Stimulated activated effector memory CD8-positive, alpha-beta T cell treated with anti-CD3 and anti-CD28 coated beads, Interleukin-12 subunit alpha, Interleukin-12 subunit beta, amount 100 ng/mL, for 72 hours (primary cell): ENCODE measurements around the gene AQP6.

ENCODE experiments used
- ATAC-seq: fragments of 150-1000 bp; cut with Tn5 transposase; 2 replicates; pipeline ENCODE4 v1.10.0; 2021
- DNase-seq, 2 donors: peaks; one replicate each; pipeline ENCODE4 v3.0.0; 2021 to 2022; ENCODE audit warnings: low spot score in 2 of 2
- H3K27ac Mint-ChIP-seq: one replicate; pipeline ENCODE4 v1.8.0; 2022; ENCODE audit warnings: mild to moderate bottlenecking, mixed read lengths
- H3K36me3 Mint-ChIP-seq: one replicate; pipeline ENCODE4 v1.8.0; 2022; ENCODE audit warnings: mild to moderate bottlenecking, mixed read lengths
- H3K4me1 Mint-ChIP-seq: one replicate; pipeline ENCODE4 v1.8.0; 2022; ENCODE audit warnings: mixed read lengths
- H3K4me3 Mint-ChIP-seq: one replicate; pipeline ENCODE4 v1.8.0; 2022; ENCODE audit warnings: mild to moderate bottlenecking, mixed read lengths
- H3K9me3 Mint-ChIP-seq: one replicate; pipeline ENCODE4 v1.8.0; 2022; ENCODE audit warnings: mixed read lengths

Gene AQP6

DNA sequence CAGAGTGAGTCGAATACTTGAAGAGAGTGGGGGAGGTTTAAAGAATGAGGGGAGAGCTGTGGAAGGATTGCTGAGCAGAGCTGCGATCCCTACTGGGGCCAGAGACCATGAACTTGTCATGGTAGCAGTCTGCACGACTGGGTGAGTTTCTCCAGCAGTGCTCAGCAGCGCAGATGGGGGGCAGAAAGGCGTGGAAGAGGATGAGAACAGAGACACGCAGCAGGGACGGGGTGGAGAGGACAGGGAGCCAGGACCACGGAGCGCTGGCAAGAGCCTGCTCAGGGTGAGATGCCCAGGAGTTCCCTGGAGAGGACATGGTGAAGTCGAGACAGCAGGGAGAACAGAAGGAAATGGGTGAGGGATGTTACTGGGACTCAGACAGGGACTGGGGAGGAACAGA lies 2.1 kb upstream of the AQP6 start:
- Mint-ChIP-seq H3K4me3 (no peak overlapping the region), H3K36me3 (no peaks in the 10 kb centered on the region), H3K4me1 (peaks cover 11% of the 10 kb centered on the region), H3K9me3 (no peaks in the 10 kb centered on the region), H3K27ac (no peak overlapping the region)
- DNase-seq: no peak
- ATAC-seq: no peak

DNA sequence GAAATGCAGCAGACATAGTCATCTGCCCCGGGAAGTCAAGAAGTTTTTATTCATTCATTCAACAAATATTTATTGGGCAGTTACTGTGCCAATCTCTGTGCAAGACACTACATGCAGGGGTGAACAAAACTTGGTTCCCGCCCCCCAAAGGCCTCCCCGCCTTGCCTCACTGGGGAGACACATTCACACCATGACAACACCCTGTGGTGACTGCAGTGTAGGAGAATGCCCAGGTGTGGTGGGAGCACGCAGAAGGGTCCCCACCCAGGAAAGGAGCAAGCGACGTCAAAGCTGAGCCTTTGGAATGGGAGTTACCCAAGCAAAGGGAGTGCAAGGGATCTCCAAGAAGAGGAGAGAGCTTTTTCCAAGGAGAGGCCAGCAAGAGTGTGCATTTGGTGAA lies 1.6 kb upstream of the AQP6 start:
- H3K4me3 Mint-ChIP-seq: no peak overlapping the region
- H3K36me3 Mint-ChIP-seq: no peaks in the 10 kb centered on the region
- DNase-seq (no peak), ATAC-seq (no peak)
- no peak overlapping the region for H3K27ac Mint-ChIP-seq
- H3K9me3 Mint-ChIP-seq: no peaks in the 10 kb centered on the region
- peaks cover 11% of the 10 kb centered on the region for H3K4me1 Mint-ChIP-seq

GRCh38 chr12:49972129-49972528 lies 618 bp upstream of the AQP6 start:
- no peaks in the 10 kb centered on the region for H3K36me3 Mint-ChIP-seq
- no peaks in the 10 kb centered on the region for H3K9me3 Mint-ChIP-seq
- H3K27ac Mint-ChIP-seq: no peak overlapping the region
- no peak overlapping the region for H3K4me3 Mint-ChIP-seq
- DNase-seq (no peak), ATAC-seq (no peak)
- H3K4me1 Mint-ChIP-seq: peaks cover 7% of the 10 kb centered on the region

GRCh38 chr12:49973361-49973830 lies 649 bp downstream of the AQP6 start:
- Mint-ChIP-seq H3K27ac (no peak overlapping the region), H3K4me1 (no peaks in the 10 kb centered on the region), H3K9me3 (no peaks in the 10 kb centered on the region), H3K4me3 (no peak overlapping the region), H3K36me3 (no peaks in the 10 kb centered on the region)
- ATAC-seq (no peak), DNase-seq (no peak)

DNA sequence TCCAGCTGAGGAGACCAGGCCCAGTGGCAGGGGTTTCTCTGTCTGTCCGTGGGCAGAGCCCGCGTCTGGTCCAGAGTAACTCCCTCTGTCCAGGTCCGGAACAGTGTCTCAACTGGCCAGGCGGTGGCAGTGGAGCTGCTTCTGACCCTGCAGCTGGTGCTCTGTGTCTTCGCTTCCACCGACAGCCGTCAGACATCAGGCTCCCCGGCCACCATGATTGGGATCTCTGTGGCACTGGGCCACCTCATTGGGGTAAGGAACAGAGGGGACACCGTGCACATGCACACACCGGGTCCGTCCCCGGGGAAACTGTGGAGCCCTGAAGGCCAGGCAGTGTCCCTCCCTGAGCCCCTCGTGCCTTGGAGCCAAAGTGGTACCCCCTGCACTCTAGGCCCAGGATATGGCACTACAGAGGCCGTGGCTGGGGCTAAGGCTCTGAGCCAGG lies 1.5 kb downstream of the AQP6 start:
- Mint-ChIP-seq H3K4me3 (no peak overlapping the region), H3K4me1 (no peaks in the 10 kb centered on the region), H3K27ac (no peak overlapping the region), H3K9me3 (no peaks in the 10 kb centered on the region), H3K36me3 (no peaks in the 10 kb centered on the region)
- ATAC-seq: no peak
- DNase-seq: no peak

DNA sequence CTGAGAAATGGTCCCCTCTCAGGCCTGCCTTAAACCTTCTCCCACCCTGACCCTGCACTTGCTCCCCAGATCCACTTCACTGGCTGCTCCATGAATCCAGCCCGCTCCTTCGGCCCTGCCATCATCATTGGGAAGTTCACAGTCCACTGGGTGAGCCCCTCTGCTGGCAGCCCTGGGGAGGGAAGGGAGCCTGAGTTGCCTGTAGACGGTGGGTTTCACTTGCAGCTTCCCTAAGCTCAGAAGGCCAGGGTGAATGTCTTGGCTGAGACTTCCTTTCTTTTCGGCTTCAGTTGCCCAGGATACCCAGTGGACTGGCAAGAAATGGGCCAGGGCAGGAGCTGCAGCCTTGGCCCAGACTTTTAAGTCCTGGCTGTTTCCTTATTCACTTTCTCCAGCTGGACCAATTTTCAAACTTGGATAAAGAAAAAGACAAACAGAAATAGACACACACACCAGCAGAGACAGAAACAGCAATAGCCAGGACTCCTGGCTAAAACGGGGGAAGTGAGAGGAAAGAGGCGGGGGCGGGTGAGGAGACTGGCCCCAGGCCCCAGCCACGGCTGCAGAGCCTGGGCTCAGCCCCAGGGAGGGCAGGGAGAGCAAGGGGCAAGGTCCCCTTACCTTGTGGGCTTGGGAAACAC lies 2.0 kb downstream of the AQP6 start:
- no peak for DNase-seq
- Mint-ChIP-seq H3K4me1 (no peaks in the 10 kb centered on the region), H3K27ac (no peak overlapping the region), H3K4me3 (no peak overlapping the region), H3K9me3 (no peaks in the 10 kb centered on the region), H3K36me3 (no peaks in the 10 kb centered on the region)
- ATAC-seq: no peak

DNA sequence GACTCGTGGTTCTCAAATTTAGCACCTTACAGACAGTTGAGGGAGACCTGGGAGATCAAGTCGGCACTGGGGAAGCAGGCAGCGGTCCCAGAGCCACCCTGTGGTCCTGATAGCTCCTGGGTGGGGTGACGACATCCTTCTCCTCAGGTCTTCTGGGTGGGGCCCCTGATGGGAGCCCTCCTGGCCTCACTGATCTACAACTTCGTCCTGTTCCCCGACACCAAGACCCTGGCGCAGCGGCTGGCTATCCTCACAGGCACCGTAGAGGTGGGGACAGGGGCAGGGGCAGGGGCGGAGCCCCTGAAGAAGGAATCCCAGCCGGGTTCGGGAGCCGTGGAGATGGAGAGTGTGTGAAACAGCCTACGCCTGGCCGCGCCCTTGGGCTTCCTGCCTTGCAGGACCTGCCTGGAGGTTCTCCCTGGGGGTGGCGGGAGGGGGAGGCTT lies 2.6 kb downstream of the AQP6 start:
- Mint-ChIP-seq H3K27ac (no peak overlapping the region), H3K4me1 (no peaks in the 10 kb centered on the region), H3K36me3 (no peaks in the 10 kb centered on the region), H3K4me3 (no peak overlapping the region), H3K9me3 (no peaks in the 10 kb centered on the region)
- no peak for DNase-seq
- ATAC-seq: no peak

- ATAC-seq: no peak
- Mint-ChIP-seq H3K9me3 (no peaks in the 10 kb centered on the region), H3K4me3 (no peak overlapping the region), H3K27ac (peak overlapping the region; percentile 14), H3K36me3 (no peaks in the 10 kb centered on the region), H3K4me1 (no peaks in the 10 kb centered on the region)
- DNase-seq: no peak
Measured at GRCh38 chr12:49976557-49976956, 3.8 kb downstream of the AQP6 start.

DNA sequence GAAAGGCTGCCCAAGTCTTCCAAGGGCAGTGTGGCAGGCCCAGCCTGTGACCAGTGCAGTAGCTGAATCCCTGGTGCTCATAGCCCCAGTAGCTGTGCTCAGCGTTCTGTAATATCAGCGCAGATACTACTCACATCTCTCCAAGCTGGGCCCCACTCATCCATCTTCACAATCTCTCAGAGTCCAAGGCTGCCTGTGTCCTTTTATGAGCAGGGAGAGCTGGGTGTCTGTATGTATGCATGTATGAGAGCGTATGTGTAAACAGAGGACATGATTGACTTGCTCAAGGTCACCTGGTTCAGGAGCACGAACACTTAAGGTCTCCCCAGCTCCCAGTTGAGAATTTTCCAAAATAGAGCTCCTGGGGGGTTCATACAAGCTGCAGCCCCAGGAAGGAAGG lies 5.4 kb downstream of the AQP6 start:
- Mint-ChIP-seq H3K9me3 (no peaks in the 10 kb centered on the region), H3K4me1 (no peaks in the 10 kb centered on the region), H3K36me3 (no peaks in the 10 kb centered on the region), H3K27ac (no peak overlapping the region), H3K4me3 (no peak overlapping the region)
- no peak for ATAC-seq
- DNase-seq: no peak

GRCh38 chr12:49979016-49979586 lies 6.4 kb downstream of the AQP6 start:
- ATAC-seq (no peak), DNase-seq (no peak)
- Mint-ChIP-seq H3K36me3 (peaks cover 6% of the 10 kb centered on the region), H3K4me3 (no peak overlapping the region), H3K27ac (peak overlapping the region; percentile 44), H3K4me1 (no peaks in the 10 kb centered on the region), H3K9me3 (no peaks in the 10 kb centered on the region)

- Mint-ChIP-seq H3K4me3 (no peak overlapping the region), H3K27ac (peak overlapping the region; percentile 44), H3K4me1 (no peaks in the 10 kb centered on the region), H3K36me3 (peaks cover 6% of the 10 kb centered on the region), H3K9me3 (no peaks in the 10 kb centered on the region)
- DNase-seq (no peak), ATAC-seq (no peak)
Measured at GRCh38 chr12:49979791-49980190, 7.0 kb downstream of the AQP6 start.

GRCh38 chr12:49980501-49981349 lies 8.0 kb downstream of the AQP6 start:
- Mint-ChIP-seq H3K36me3 (peaks cover 6% of the 10 kb centered on the region), H3K4me1 (no peaks in the 10 kb centered on the region), H3K27ac (peak overlapping the region; percentile 38), H3K4me3 (no peak overlapping the region), H3K9me3 (no peaks in the 10 kb centered on the region)
- no peak for ATAC-seq
- DNase-seq: no peak

DNA sequence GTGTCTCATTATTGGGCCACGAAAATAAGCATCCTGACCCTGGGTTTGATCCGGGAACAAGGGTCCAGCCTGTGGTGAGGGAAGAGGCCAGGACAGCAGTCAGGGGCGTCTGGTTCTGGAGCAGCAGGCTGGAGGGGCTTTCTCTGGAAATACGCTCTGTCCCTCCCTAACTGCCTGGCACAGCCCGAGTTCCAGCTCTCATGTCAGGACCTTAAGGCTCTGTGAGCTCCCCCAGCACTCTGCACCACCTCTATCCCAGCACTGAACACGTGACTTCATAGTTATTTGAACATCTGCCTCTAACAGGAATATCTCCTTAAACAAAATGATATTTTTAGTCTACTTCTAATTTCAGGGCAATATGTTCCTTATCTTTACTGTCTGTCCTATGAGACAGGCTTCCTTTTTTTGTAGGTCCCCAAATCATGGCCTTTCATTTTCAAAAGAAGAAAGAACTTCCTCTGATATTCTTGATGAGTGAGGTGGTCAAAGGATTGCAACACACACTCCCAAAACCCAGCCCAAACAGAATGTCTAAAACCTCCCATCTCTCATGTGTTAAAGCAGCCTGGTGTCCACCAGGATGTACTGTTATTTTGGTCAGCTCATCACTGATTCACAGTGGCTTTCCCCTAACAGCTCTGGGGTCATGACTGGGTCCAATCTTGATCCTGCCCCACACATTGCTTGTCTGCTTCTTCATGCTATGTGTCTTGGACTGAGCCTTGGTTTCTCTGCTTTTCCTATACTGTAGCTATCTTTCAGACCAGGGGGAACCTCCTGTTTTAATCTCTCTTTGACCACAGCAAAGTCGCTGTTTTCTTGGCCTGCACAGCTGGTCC lies 9.7 kb downstream of the AQP6 start:
- Mint-ChIP-seq H3K4me3 (no peak overlapping the region), H3K27ac (peak overlapping the region; percentile 9), H3K4me1 (no peaks in the 10 kb centered on the region), H3K36me3 (peaks cover 6% of the 10 kb centered on the region), H3K9me3 (no peaks in the 10 kb centered on the region)
- DNase-seq (no peak), ATAC-seq (no peak)

DNA sequence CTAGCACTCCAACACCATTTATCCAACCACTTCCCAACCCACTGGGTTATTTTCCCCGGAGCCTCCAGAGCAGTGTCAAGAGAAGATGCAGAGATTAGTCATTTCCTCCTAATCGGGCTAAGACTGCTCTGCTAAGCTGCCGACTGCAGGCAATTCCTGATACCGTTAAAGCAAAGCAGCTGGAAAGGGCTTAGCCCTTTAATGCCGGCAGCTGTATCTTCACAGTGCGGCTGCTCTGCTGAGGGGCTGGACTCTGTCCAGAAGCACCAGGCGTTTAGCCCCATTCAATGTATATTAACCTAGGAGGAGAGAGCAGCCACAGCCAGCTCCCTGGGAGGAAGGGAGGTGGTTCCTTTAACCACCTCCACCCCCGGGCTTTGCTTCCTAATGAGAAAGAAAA lies 11.1 kb downstream of the AQP6 start:
- Mint-ChIP-seq H3K9me3 (no peaks in the 10 kb centered on the region), H3K36me3 (peaks cover 17% of the 10 kb centered on the region), H3K4me3 (no peak overlapping the region), H3K27ac (no peak overlapping the region), H3K4me1 (no peaks in the 10 kb centered on the region)
- DNase-seq (no peak), ATAC-seq (no peak)
